Mesenteric fat pad (tissue), 1 donor: ENCODE results near the gene MB21D2. TPM values are rescaled to one million over a fixed set of nuclear protein-coding genes. Genes with fewer than 3 reads are reported as not detected.

ENCODE experiments used
- DNase-seq: peaks from one replicate; pipeline ENCODE4 v3.0.0-alpha.2; 2020; ENCODE audit warnings: low spot score
- total RNA-seq: library from RNA; stranded (reverse); fragmentation: NEBNext Ultra II Directional; extraction: Animal tissue kit (Norgen Biotek cat#: 25700); gene quantifications from one replicate; pipeline ENCODE4 v1.2.1, GENCODE V29; 2021
- donor health status: DM: yes; HTN: yes; CAD: no.

Gene MB21D2
- total RNA-seq, 1 donor from 2014 or later: 3.3 TPM

DNA sequence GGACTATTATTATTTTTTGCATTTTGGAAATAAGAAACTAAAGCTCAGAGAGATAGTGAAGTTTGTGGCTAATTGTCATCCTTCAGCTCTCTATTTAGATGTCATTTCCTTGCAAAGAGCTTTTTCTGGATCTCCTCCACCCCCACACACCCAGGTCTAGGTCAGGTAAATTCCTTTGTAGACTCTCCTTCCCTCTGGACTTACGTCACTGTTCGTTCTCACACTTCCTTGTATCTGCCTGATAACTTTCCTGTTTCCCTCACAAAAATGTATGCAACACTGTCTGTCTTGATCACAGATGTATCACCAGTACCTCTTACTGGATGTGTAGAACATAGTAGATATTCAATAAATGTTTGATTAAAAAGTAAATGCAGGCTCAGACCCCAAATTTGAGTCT is 6.1 kb upstream of the MB21D2 start:
- DNase-seq: no peak

DNA sequence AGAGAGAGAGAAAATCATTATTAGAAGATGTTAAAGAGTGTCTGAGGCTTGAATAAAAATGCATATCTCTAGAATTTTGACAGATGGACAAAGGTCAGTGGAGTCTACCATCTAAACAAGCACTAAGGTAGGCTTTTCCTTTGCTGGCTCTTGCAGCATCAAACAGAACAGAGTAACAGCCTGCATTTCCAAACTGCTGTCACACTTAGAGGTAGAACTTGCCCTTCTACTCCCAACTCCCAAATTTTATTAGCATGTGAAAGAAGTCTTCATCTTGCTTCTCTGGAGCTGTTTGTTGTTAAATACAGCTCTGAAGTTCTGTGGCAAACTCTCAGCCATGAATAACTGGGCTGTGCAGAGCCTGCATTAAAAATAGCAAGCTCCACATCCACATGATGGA is 4.1 kb upstream of the MB21D2 start:
- DNase-seq: no peak

DNA sequence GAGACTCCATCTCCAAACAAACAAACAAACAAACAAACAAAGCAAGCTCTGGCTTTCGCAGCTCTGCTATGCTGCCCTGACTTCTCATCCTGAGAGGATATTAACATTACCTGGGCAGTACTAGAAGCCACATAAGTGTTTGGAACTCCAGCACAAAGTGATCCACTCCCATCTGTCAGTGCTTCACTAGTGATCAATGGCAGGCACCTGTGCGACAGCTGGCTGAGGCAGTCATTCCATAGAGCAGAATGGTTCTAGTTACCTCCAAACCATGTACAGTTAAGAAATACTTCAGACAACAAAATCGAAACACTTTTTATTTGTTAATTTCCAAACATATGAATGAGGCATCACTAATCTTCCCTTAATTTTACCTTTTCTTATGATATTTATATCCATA is 2.8 kb upstream of the MB21D2 start:
- no peak for DNase-seq

DNA sequence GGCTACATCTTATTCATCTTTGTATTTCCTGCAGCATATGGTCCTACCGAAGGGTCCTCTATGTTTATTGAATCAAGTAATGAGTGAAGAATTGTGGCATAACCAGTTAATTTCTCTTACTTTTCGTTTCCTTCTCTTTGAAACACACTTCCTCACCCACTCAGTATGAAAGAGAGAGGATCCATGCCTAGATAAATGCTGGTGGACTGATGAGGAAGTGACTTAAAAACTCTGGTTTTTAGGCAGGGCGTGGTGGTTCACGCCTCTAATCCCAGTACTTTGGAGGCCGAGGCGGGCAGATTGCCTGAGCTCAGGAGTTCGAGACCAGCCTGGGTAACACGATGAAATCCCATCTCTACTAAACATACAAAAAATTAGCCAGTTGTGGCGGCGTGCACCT is 2.2 kb upstream of the MB21D2 start:
- no peak for DNase-seq

DNA sequence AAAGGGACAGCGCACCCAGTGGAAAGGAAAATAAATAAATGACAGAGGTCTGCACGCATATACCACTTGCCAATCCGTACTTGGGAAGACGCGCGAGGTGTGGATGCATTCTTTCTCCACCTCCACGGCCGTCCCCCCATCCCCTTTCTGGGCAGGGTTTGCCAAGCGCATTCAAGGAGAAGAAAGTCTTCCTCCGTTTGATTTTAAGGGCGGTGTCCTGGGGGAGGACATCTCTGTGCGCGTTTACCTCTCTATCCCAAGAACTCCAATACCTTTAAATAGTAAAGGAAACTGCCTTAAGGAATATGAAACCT is 576 bp upstream of the MB21D2 start:
- no peak for DNase-seq

DNA sequence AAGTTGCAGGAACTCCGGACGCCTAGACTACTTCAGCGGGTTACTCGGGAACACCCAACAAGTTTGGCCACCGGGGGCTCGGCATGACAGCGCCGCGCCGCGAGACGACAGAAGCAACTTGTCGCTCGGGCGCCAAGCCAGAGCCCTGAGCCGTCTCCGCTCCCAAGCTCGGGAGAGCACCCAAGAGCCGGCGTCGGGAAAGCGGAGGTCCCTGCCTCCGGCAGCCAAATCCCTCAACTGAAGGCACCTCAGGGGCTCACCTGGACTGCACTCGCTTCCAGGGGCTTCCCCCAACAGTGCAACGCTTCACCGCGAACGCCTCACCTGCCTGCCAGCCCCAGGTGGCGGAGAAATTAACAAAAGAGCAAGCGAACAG is 640 bp downstream of the MB21D2 start:
- peak; percentile 91 for DNase-seq

DNA sequence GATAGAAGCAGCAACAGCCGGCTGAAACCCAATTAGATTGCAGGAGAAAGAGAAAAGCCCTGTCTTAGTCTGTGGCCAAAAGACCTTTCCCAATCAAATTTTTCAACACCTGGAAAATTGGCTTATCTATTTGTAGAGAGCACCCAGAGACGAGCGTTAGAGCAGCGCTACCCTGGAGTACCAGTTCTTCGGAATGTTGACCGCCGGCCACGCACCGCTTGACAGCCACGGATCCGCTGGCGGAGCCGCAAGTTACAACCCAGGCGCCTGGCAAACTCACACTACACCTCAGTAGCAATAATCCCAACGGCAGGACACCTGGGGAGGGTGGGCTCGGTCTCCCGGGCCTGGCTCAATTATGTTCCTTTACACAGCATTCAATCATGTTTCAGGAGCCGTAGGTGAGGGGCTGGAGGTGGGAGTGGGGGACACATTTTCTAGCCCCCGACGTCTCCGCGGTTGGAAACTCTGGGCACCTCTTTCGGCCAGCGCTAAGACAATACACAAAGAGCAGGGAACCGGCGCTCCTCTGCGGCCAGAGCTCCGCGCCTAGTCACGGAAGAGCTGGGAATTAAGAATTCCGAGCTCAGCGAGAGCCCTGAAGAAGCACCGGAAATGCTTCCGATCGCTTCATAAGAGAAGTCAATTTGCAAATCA is 1.2 kb downstream of the MB21D2 start:
- no peak for DNase-seq

DNA sequence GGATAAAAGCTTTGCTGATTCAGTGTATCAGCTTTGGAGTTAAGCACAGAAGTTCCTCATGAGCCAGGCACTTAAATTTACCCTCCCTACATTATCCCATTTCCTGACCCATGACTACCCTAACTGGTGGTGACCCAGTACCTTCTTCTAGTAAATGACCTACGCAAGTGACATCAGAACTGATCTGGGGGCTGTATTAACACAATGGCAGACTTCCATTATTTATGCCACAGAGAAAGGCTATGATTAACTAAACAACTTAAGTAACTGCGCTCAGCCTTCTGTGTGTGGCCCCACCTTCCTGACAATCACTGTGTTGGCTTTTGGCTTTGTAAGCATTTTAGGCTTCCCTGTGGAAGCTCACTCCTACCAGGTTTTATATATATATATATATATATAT is 1.9 kb downstream of the MB21D2 start:
- DNase-seq: no peak

DNA sequence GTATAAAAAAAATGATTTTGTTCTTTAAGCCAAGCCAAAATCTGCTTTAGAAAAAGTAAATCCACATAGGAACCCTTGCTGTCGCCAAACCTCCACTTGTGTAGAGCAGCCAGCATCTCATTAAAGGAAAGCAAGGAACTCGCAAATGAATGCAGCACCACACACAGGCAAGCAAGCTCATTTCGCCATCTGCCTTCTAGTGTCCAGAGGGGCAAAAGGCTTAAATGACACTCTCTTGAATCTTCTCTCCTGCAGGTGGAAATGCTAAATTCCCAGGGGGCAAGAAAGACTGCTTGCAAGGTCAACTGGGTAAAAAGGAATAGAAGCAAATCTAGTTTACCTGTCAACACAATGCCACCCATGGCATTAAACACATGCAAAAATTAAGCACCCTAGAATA is 2.4 kb downstream of the MB21D2 start:
- no peak for DNase-seq

DNA sequence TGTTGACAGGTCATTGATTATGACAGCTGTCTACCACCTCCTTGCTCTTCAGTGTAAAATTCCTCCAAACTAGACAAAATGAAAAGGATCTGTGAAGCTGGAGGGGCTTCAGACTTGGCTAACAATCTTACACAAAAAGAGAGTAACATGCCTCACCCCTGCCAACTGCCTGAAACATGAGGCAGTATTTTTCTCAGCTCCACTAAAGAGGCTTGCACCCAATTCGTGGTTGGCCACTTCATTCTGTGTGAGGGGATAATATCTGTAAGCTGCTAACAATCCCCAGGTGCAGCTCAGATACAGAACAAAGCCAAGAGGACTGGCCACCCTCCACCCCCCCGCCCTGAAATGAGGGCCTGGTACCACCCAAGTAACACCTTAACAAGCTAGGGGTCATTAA is 2.8 kb downstream of the MB21D2 start:
- DNase-seq: no peak

DNA sequence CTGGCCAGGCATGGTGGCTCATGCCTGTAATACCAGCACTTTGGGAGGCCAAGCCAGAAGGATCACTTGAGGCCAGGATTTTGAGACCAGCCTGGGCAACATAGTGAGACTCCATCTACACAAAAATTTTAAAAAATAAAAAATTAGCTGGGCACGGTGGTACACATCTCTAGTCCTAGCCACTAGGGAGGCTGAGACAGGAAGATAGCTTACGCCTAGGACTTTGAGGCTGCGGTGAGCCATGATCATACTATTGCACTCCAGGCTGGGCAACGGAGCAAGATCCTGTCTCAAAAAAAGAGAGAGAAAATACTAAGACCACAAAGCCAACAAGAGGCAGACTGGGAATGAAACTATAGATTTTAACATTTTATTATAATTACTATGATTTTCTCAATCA is 4.1 kb downstream of the MB21D2 start:
- DNase-seq: no peak

DNA sequence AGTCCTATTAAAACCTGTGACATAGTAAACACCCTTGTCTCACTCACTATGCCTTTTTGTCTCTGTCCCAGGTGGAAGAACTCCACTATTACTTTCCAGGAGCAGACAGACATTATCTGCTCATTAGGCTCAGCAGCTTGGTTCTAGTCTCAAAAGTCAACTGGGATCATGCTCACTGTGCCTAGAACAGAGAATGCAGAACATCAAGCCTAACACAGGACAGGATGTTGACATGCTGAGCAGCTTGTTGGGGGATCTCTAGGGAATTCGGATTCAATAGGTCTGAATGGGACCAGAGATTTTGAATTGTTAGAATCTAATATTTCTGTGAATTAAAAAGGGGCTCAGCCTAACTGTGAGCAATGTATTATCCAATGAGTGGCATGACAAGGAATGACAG is 6.4 kb downstream of the MB21D2 start:
- no peak for DNase-seq

DNA sequence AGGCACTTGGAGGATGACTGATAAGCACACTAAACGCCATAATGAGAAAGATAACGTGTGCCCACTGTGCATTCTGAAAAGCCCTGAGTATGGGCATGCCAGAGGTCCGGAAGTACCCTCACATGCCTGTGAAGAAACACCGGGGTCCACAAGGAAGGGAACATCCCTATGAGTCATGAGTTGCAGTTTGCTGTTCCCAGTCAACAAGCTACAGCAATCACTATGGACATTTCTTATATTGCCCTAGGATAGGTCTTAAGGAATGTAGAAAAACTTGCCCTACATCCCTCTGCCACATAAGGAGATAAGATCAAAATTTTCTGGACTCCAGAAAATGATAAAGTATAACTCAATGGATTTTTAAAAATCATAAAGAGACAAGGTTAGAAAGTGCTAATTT is 9.9 kb downstream of the MB21D2 start:
- DNase-seq: no peak

DNA sequence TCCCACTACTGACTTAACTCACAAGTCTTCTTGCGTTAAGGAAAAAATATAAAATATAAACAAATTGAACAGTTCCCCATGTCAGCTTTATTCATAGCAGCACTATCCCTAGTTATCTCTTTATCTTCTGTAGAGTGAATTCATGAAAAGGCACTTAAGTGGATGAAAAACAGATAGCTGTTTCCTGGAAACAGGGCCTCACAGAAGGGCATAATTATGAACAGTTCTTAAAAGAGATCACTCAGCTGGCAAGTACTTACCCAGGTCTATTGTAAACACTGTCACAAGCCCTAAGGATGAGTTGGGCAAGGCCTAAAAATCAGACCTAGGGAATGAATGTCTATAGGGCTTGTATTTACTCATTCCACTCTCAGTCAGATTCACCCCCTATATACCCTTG is 10.7 kb downstream of the MB21D2 start:
- no peak for DNase-seq

DNA sequence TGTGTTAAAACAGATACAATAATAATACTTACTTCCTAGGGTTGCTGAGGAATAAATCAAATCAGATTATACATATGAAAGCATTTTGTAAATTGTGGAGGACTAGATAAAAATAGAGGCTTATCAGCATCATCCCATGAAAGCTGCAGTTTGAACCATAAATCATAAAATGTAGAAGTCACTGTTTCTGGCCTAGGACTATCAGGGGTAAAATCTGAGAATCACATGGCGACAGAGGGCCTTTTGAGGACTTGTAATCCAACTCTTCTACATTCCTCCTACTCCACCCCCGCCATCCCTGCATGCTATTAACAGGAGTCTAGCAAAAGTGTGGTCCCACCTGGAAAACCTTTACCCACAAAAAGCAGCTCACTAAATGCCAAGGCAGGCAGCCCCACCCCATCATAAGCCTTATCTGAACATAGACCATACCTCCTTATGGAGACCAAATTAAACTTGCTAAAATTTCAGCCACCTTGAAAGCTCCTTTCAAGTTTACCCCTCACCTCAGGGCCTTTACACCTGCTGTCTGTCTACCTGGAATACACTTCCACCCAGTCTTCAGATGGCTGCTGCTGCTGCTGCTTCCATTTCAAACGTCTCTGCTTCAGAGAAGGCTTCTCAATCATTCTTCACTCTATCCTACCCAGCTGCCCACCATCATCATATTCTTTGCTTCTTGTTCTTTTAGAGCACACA is 11.5 kb downstream of the MB21D2 start:
- DNase-seq: no peak

DNA sequence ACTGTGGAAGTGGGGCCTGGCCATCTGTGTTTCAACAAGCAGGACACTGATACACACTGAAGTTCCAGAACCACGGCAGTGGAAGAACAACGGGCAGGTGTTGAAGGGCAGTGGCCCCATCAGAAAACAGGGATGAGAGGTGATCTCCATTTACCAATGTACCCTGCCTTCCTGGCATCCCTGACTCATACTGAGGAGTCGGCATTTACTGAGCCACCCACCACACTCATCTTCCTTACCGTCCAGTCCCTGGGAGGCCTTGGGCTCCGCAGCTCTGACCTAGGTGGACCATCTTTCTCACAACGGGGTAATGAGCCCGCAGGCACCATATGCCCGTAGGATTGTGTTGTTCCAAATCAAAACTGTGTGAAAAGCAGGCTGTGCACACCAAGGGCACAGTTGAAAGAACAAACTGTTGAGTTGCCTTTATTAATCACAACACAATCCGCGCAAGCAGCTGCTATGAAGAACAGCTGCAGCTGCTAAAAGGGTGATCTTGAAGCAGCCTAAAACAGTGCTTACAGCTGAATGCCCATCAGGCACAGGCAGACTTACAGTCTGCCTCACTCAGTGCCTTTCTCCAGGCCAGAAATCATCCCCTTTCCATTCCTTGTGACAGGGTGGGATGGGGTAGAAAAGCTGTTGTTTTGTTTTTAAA is 12.9 kb downstream of the MB21D2 start:
- no peak for DNase-seq

DNA sequence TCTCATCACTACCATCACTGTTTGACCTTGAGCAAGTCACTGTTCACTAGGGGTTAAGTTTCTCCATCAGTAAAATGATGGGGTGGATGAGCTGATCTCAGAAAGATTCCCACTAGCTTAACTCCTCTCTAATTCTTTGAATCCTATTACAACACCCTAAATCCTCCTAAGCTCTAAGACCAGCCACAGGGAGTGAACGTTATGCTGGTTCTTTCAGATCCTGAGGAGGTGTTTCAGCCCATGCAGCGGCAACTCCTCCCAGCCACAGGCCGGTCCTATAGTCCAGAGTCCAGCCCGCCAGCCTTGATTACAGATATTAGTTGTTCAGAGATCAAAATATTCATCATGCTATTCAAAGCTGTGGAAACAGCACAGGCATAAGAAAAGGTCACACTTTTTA is 15.1 kb downstream of the MB21D2 start:
- no peak for DNase-seq

DNA sequence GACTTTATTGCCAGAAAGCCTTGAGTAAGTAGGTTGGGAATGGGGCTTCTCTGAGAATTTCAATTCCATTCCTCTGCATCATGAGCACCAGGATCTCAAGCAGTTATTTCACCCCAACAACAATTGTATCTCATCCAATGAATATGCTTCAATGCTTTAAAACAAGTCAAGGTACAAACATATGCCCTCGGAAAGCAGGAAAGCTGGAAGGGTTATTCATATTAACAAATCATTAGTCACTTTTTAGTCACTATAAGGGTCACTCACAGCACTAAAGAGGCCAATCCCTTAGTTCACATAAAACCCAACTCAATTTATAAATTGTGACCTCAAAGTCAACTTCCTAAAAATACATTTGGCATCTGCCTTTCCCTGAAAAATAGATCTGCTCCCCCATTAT is 16.2 kb downstream of the MB21D2 start:
- DNase-seq: no peak

DNA sequence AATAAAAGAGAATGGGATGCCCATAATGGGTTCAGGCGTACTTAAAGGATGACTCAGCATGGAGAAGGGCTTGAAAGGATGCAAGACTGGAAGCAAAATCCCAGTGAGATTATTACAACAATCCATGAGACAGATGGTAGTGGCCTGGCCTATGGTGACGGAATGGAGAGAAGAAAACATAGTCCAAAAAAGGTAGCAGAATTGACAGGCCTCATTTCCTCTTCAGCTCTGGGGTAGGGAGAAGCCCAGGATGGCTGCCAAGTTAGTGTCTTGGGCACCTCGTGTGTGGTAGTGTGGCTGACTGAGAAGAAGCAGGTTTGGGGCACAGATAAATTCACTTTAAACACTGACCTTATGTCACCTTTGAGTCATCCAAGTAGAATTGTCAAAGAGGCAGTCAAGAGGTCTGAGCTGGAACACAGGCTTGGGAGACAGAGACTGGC is 18.1 kb downstream of the MB21D2 start:
- DNase-seq: no peak

DNA sequence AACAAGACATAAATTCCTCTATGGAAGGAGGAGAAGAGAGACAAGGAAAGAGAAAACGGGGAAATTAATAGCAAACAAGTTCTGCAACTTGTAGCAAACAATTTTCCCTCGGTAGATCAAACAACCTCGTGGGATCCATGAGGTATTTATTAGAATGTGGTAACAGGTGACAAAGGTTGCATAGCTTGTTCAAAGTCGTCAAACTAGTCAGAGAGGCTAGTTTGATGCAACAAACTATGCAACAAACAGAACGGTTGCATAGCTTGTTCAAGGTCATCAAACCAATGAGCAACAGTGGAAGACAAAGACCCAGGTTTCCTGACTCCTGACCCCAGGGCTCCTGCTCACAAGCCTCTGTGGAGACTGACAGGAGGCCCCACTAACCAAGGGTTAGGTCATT is 20.7 kb downstream of the MB21D2 start:
- no peak for DNase-seq

DNA sequence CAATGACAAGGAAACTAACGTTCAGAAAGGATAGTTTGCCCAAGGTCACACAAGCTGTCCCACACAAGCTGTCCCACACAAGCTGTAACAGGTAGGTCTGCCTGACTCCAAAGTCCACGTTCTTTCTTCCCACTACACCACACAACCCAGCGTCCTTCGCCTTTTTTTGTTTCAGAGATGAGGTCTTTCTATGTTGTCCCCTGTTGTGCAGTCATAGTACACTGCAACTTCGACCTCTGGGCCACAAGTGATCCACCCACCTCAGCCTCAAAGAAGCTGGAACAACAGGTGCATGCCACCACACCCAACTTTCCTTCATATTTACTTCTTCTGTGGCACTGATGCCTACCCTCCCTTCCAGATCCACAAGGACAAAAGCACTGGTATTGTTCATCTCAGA is 21.4 kb downstream of the MB21D2 start:
- no peak for DNase-seq

DNA sequence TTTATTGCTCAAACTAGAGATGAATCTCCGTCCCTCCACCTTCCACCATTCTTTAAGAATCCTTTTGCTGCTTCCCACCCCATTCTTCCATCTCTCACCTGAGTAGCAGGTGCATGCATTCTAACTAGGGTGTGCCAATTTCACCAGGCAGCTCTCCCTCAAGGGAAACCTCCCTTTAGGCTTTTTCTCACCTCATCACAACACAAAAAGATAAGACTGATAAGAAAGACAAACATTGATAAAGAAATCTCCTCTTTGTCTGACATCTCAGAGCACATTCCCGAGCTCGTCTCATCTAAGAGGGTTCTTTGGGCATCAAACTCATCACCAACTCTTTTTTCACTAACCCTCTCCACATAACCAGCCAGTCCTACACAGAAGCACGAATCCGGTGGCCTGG is 23.0 kb downstream of the MB21D2 start:
- DNase-seq: no peak
